ENCODE measurements around the gene CCDC102A.

DNA sequence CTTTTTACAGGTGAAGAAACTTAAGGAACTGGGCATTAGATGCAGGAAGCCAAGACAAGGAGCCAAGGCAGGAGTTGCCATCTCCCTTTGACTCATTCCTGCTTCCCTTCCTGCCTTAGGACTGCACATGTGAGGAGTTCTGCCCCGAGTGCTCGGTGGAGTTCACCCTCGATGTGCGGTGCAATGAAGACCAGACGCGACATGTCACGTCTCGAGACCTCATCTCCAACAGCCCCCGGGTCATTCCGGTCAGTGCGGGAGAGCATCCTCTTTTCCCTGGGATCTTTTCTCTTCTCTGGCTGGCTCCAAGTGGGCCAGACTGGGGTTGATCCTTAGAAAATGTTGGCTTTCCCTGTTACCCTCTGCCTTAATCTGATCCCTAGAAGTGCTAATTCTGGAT is 67.3 kb downstream of the CCDC102A start:
- TF ChIP-seq, protein P1, sequence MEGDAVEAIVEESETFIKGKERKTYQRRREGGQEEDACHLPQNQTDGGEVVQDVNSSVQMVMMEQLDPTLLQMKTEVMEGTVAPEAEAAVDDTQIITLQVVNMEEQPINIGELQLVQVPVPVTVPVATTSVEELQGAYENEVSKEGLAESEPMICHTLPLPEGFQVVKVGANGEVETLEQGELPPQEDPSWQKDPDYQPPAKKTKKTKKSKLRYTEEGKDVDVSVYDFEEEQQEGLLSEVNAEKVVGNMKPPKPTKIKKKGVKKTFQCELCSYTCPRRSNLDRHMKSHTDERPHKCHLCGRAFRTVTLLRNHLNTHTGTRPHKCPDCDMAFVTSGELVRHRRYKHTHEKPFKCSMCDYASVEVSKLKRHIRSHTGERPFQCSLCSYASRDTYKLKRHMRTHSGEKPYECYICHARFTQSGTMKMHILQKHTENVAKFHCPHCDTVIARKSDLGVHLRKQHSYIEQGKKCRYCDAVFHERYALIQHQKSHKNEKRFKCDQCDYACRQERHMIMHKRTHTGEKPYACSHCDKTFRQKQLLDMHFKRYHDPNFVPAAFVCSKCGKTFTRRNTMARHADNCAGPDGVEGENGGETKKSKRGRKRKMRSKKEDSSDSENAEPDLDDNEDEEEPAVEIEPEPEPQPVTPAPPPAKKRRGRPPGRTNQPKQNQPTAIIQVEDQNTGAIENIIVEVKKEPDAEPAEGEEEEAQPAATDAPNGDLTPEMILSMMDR (conservative IDR thresholded peaks at IDR 0.05) = no peak
- TF ChIP-seq EZH2 (IDR thresholded peaks at IDR 0.05; ENCODE audit: low read depth) = no peak
